Mesenchymal stem cell (in vitro differentiated cells and primary cell): ENCODE results near the gene ZNF322.

Experiments used
- DNase-seq: peaks from one replicate; pipeline ENCODE4 v3.0.0-alpha.2; 2013
- H2AFZ ChIP-seq: one replicate; pipeline ENCODE4 v1.6.1; 2013; ENCODE audit warnings: low read depth, mild to moderate bottlenecking, control low read depth, inconsistent platforms, low read length, moderate library complexity
- H2AK5ac ChIP-seq: 2 replicates; pipeline ENCODE4 v1.6.1; 2013; ENCODE audit warnings: low read length, moderate library complexity, mild to moderate bottlenecking, inconsistent platforms; ENCODE audit not compliant: severe bottlenecking
- H2BK120ac ChIP-seq: one replicate; pipeline ENCODE4 v1.6.1; 2013; ENCODE audit warnings: low read depth, mild to moderate bottlenecking, inconsistent platforms, low read length, moderate library complexity
- H2BK12ac ChIP-seq, 2 experiments: one replicate each; pipeline ENCODE4 v1.6.1; 2013; ENCODE audit warnings: inconsistent platforms in 2 of 2, low read length in 2 of 2, mild to moderate bottlenecking in 2 of 2, moderate library complexity in 2 of 2, control low read depth in 1 of 2
- H2BK15ac ChIP-seq: one replicate; pipeline ENCODE4 v1.6.1; 2013; ENCODE audit warnings: mild to moderate bottlenecking, low read depth, inconsistent platforms; ENCODE audit not compliant: poor library complexity, severe bottlenecking
- H2BK5ac ChIP-seq: 2 replicates; pipeline ENCODE4 v1.6.1; 2013; ENCODE audit warnings: low read depth, mild to moderate bottlenecking, low read length, control low read depth, inconsistent platforms; ENCODE audit not compliant: poor library complexity, severe bottlenecking
- H3K14ac ChIP-seq, 2 experiments: one replicate each; pipeline ENCODE4 v1.6.1; 2013; ENCODE audit warnings: inconsistent platforms in 2 of 2, low read length in 2 of 2, control low read depth in 1 of 2, mild to moderate bottlenecking in 1 of 2, moderate library complexity in 1 of 2
- H3K18ac ChIP-seq, 2 experiments: one replicate each; pipeline ENCODE4 v1.6.1; 2013; ENCODE audit warnings: inconsistent platforms in 2 of 2, low read length in 2 of 2, control low read depth in 1 of 2, low read depth in 1 of 2, mild to moderate bottlenecking in 1 of 2
- H3K23ac ChIP-seq, 2 experiments: one replicate each; pipeline ENCODE4 v1.6.1; 2013; ENCODE audit warnings: inconsistent platforms in 2 of 2, low read length in 2 of 2, mild to moderate bottlenecking in 2 of 2, moderate library complexity in 2 of 2, control low read depth in 1 of 2
- H3K27ac ChIP-seq: 2 replicates; pipeline ENCODE4 v1.5.1; 2013; ENCODE audit warnings: mild to moderate bottlenecking, moderate library complexity, low read length, control low read depth, inconsistent platforms; ENCODE audit not compliant: poor library complexity, severe bottlenecking
- H3K27me3 ChIP-seq, 2 experiments: 2 replicates each; pipeline versions ENCODE4 v1.6.1 to v1.7.0; 2013; ENCODE audit warnings: low read length in 2 of 2, mild to moderate bottlenecking in 2 of 2, moderate library complexity in 2 of 2, control low read depth in 1 of 2, inconsistent platforms in 1 of 2; ENCODE audit not compliant: control insufficient read depth in 1 of 2, insufficient read depth in 1 of 2
- H3K36me3 ChIP-seq, 2 experiments: 2 replicates each; pipeline versions ENCODE4 v1.6.1 to v1.7.0; 2013; ENCODE audit warnings: low read length in 2 of 2, control low read depth in 1 of 2, inconsistent platforms in 1 of 2, low read depth in 1 of 2, mild to moderate bottlenecking in 1 of 2; ENCODE audit not compliant: insufficient read depth in 2 of 2, control insufficient read depth in 1 of 2
- H3K4ac ChIP-seq, 2 experiments: one replicate each; pipeline ENCODE4 v1.6.1; 2013; ENCODE audit warnings: inconsistent platforms in 2 of 2, low read length in 2 of 2, mild to moderate bottlenecking in 2 of 2, moderate library complexity in 2 of 2, control low read depth in 1 of 2, low read depth in 1 of 2
- H3K4me1 ChIP-seq: 2 replicates; pipeline ENCODE4 v1.6.1; 2013; ENCODE audit warnings: low read depth, low read length, control low read depth; ENCODE audit not compliant: control insufficient read depth, insufficient read depth
- H3K4me2 ChIP-seq: 2 replicates; pipeline ENCODE4 v1.6.1; 2013; ENCODE audit warnings: low read length, mild to moderate bottlenecking, inconsistent platforms; ENCODE audit not compliant: poor library complexity, severe bottlenecking
- H3K4me3 ChIP-seq, 2 experiments: 2 replicates each; pipeline versions ENCODE4 v1.5.1 to v1.7.0; 2013; ENCODE audit warnings: low read length in 2 of 2, mild to moderate bottlenecking in 2 of 2, control low read depth in 1 of 2, low read depth in 1 of 2; ENCODE audit not compliant: insufficient read depth in 1 of 2
- H3K79me1 ChIP-seq: replicated peaks from 2 replicates; pipeline ENCODE4 v1.6.1; 2013; ENCODE audit warnings: mild to moderate bottlenecking, control low read depth, low read length, inconsistent platforms; ENCODE audit not compliant: poor library complexity, severe bottlenecking
- H3K9ac ChIP-seq: 2 replicates; pipeline ENCODE4 v1.7.0; 2013; ENCODE audit warnings: mild to moderate bottlenecking, low read length, moderate library complexity
- H3K9me3 ChIP-seq: 2 replicates; pipeline ENCODE4 v1.7.0; 2013; ENCODE audit warnings: mild to moderate bottlenecking, low read length; ENCODE audit not compliant: control insufficient read depth
- H4K8ac ChIP-seq: one replicate; pipeline ENCODE4 v1.6.1; 2013; ENCODE audit warnings: inconsistent platforms, mild to moderate bottlenecking, low read length, moderate library complexity
- H4K91ac ChIP-seq: one replicate; pipeline ENCODE4 v1.6.1; 2013; ENCODE audit warnings: mild to moderate bottlenecking, low read length, inconsistent platforms
- WGBS: methylation state at CpG from one replicate; pipeline ENCODE4 v1.1.7; 2013; ENCODE audit warnings: mixed read lengths; 5-methylcytosine and 5-hydroxymethylcytosine counted together

ZNF322 gene

DNA sequence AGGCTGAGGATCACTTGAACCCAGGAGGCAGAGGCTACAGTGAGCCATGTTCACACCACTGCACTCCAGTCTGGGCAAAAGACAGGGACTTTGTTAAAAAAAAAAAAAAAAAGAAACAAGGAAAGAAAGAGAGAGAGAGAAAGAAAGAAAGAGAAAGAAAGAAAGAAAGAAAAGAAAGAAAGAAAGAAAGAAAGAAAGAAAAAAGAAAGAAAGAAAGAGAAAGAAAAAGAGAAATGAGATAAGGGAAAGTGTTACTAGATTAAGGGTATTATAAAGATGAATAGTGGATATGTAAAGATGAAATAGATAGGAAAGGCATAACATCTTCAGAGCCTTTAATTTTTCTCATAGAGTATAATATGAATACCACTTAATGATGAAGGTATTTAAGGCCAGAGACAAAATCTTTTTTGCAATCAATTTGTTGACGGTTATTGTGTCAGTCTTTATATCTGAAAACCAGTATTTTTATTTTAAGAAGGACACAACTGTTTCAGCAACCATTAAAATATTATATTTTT is 36.1 kb downstream of the ZNF322 start:
- Histone ChIP-seq H2AFZ (no peak overlapping the region), H3K4me1 (no peaks in the 10 kb centered on the region), H3K27ac (no peak overlapping the region)

GRCh38 chr6:26613689-26614683 is 45.6 kb downstream of the ZNF322 start:
- H3K9ac ChIP-seq: no peak overlapping the region
- H3K9me3 ChIP-seq: peaks cover 11% of the 10 kb centered on the region
- H2BK12ac ChIP-seq: no peak overlapping the region
- H4K91ac ChIP-seq: no peak overlapping the region
- no peak for DNase-seq
- H3K14ac ChIP-seq: no peak overlapping the region
- H2AK5ac ChIP-seq: no peak overlapping the region
- H3K27me3 ChIP-seq: peaks cover 44 to 54% of the 10 kb centered on the region in 2 experiments
- H3K4me1 ChIP-seq: peaks cover 10% of the 10 kb centered on the region
- H3K4ac ChIP-seq: no peak overlapping the region
- no peak overlapping the region for H2BK5ac ChIP-seq
- no peak overlapping the region for H2AFZ ChIP-seq
- H3K23ac ChIP-seq: peak overlapping the region in 1 of 2 experiments; percentile 79
- no peaks in the 10 kb centered on the region for H3K79me1 ChIP-seq
- H3K36me3 ChIP-seq: no peaks in the 10 kb centered on the region
- peak overlapping the region; percentile 48 to 62 for H3K4me3 ChIP-seq
- H3K18ac ChIP-seq: no peak overlapping the region
- no peak overlapping the region for H2BK120ac ChIP-seq
- H3K27ac ChIP-seq: no peak overlapping the region
- no peak overlapping the region for H2BK15ac ChIP-seq
- H3K4me2 ChIP-seq: peak overlapping the region; percentile 82
- no peak overlapping the region for H4K8ac ChIP-seq
- WGBS: 3% methylated on average over 66 of the region's 68 CpGs

More for the DNA sequence above, 36.1 kb downstream of the ZNF322 start:
- Histone ChIP-seq H3K4ac (no peak overlapping the region), H3K79me1 (no peaks in the 10 kb centered on the region), H2AK5ac (no peak overlapping the region), H2BK5ac (no peak overlapping the region), H3K23ac (no peak overlapping the region), H3K27me3 (no peaks in the 10 kb centered on the region), H4K91ac (no peak overlapping the region), H2BK15ac (no peak overlapping the region), H3K9ac (no peak overlapping the region), H3K18ac (no peak overlapping the region), H3K9me3 (peaks cover 44% of the 10 kb centered on the region), H2BK12ac (no peak overlapping the region), H4K8ac (no peak overlapping the region), H3K4me2 (no peak overlapping the region), H3K14ac (no peak overlapping the region), H2BK120ac (no peak overlapping the region), H3K4me3 (no peak overlapping the region), H3K36me3 (no peaks in the 10 kb centered on the region)
- no peak for DNase-seq
- no CpG with 5 or more reads among the region's 1 CpG for WGBS

DNA sequence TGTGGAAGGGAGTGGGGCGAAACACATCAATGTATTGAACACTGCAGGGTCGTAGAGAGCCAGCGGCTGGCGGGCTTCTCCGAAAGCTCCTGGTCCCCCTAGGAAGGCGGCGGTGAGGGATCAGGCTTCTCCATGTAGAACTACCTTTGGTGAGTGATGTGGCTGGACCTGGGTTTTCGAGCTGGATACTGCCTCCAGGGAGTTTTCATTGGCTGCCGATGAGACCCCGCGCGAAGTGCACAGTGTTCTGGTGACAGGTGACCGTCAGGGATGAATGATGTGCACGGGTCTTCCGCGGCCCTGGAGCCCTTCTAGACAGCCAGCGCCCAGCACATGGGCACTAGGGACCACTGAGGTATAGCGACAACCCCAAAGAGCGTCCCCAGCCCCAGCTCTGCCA is 46.3 kb downstream of the ZNF322 start:
- Histone ChIP-seq H3K4me2 (no peak overlapping the region), H2BK15ac (no peak overlapping the region), H2BK5ac (no peak overlapping the region), H3K36me3 (no peaks in the 10 kb centered on the region), H2AK5ac (no peak overlapping the region), H2BK12ac (no peak overlapping the region), H3K23ac (no peak overlapping the region), H3K27ac (no peak overlapping the region), H2BK120ac (no peak overlapping the region), H3K79me1 (no peaks in the 10 kb centered on the region), H4K8ac (no peak overlapping the region), H3K4ac (no peak overlapping the region), H3K4me3 (no peak overlapping the region), H3K27me3 (peaks cover 44 to 54% of the 10 kb centered on the region in 2 experiments), H2AFZ (no peak overlapping the region), H3K4me1 (peaks cover 10% of the 10 kb centered on the region), H3K9me3 (peaks cover 11% of the 10 kb centered on the region), H3K14ac (no peak overlapping the region), H3K9ac (no peak overlapping the region), H3K18ac (no peak overlapping the region), H4K91ac (no peak overlapping the region)
- DNase-seq: no peak
- 22% methylated on average over 19 of the region's 19 CpGs for WGBS

DNA sequence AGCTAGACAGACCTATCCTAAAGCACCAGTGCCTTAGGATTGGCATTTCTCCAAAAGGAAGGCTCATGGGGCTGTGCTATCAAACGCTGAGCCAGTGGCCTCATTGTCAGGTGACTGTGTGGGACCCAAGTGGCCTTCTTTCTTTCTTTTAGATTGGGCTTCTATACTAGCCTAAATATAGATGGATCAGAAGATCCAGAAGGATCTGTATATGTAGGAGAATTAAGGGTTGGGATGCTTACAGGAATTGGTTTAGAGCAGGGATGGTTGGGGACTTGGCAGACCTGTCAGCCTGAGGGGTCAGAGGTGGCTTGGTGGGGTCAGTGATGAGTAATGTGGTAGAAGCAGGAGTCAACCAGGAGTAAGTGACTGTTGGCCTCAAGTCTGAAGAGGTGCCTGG is 47.9 kb downstream of the ZNF322 start:
- Histone ChIP-seq H3K4me2 (no peak overlapping the region), H2BK12ac (no peak overlapping the region), H3K14ac (no peak overlapping the region), H3K4me1 (peaks cover 10% of the 10 kb centered on the region), H3K9me3 (peaks cover 8% of the 10 kb centered on the region), H4K8ac (no peak overlapping the region), H3K4me3 (no peak overlapping the region), H2AFZ (no peak overlapping the region), H3K27ac (no peak overlapping the region), H3K18ac (no peak overlapping the region), H3K36me3 (no peaks in the 10 kb centered on the region), H4K91ac (no peak overlapping the region), H3K79me1 (no peaks in the 10 kb centered on the region), H3K4ac (no peak overlapping the region), H2BK15ac (no peak overlapping the region), H3K23ac (no peak overlapping the region), H3K27me3 (peaks cover 44 to 54% of the 10 kb centered on the region in 2 experiments), H2AK5ac (no peak overlapping the region), H3K9ac (no peak overlapping the region), H2BK5ac (no peak overlapping the region), H2BK120ac (no peak overlapping the region)
- DNase-seq: no peak
- WGBS: 94% methylated on average over 1 of the region's 1 CpG
